OCI-LY7 (cell line): Measurements from ENCODE around the gene BRD9. TPM values are rescaled to one million over a fixed set of nuclear protein-coding genes. Genes with fewer than 3 reads are reported as not detected.

ENCODE experiments used
- BruUV-seq: library from RNA; stranded (reverse); fragments of 400-500 nt; replicated peaks from 2 replicates; lab custom pipeline; 2021; lab: Mats Ljungman, UMichigan
- CTCF ChIA-PET: fragments of 300-600 bp; sonication (Branson Sonifier 250); formaldehyde crosslinking; loops from one replicate; lab custom pipeline; 2022; ENCODE audit warnings: antibody characterized with exemption; ENCODE audit not compliant: unreplicated experiment; lab: Charles Lee
- POLR2A ChIA-PET: fragments of 300-600 bp; sonication (Branson Sonifier 250); formaldehyde crosslinking; loops from one replicate; lab custom pipeline; 2022; ENCODE audit warnings: antibody characterized with exemption; lab: Charles Lee
- DNase-seq: peaks from one replicate; pipeline ENCODE4 v3.0.0-alpha.2; 2015; ENCODE audit warnings: low spot score
- H2AFZ ChIP-seq: fragments of 200-600 bp; sonication (generic), shearing (Covaris generic); 2 replicates; pipeline ENCODE4 v1.6.1; 2014; ENCODE audit warnings: mild to moderate bottlenecking, antibody characterized with exemption, low read length, moderate library complexity
- H3K27ac ChIP-seq: fragments of 200-600 bp; sonication (generic); 2 replicates; pipeline ENCODE4 v1.5.1; 2014; ENCODE audit warnings: mixed run types, low read depth, mild to moderate bottlenecking, moderate library complexity, low read length, inconsistent platforms; ENCODE audit not compliant: poor library complexity, severe bottlenecking
- H3K36me3 ChIP-seq: fragments of 200-600 bp; sonication (generic); 2 replicates; pipeline ENCODE4 v1.6.1; 2014; ENCODE audit warnings: mild to moderate bottlenecking, antibody characterized with exemption, low read length, moderate library complexity, mixed read lengths; ENCODE audit not compliant: insufficient read depth
- H3K4me1 ChIP-seq: fragments of 200-600 bp; sonication (generic); 2 replicates; pipeline ENCODE4 v1.5.1; 2014; ENCODE audit warnings: mild to moderate bottlenecking, low read length; ENCODE audit not compliant: insufficient read depth, poor library complexity, severe bottlenecking
- H3K4me2 ChIP-seq: fragments of 200-600 bp; sonication (generic); 2 replicates; pipeline ENCODE4 v1.6.1; 2014; ENCODE audit warnings: mild to moderate bottlenecking, low read length
- H3K4me3 ChIP-seq: fragments of 200-600 bp; sonication (generic); 2 replicates; pipeline ENCODE4 v1.5.1; 2014; ENCODE audit warnings: mild to moderate bottlenecking, low read depth, low read length; ENCODE audit not compliant: poor library complexity, severe bottlenecking
- H3K79me2 ChIP-seq: fragments of 200-600 bp; sonication (generic); 2 replicates; pipeline ENCODE4 v1.6.1; 2016; ENCODE audit warnings: low read depth, mild to moderate bottlenecking, low read length, moderate library complexity, mixed read lengths; ENCODE audit not compliant: insufficient read depth
- H3K9me2 ChIP-seq: fragments of 200-600 bp; sonication (generic); 2 replicates; pipeline ENCODE4 v1.6.1; 2016; ENCODE audit warnings: mild to moderate bottlenecking, low read length, mixed read lengths; ENCODE audit not compliant: insufficient read depth
- H3K9me3 ChIP-seq: fragments of 200-600 bp; sonication (generic); 2 replicates; pipeline ENCODE4 v1.6.1; 2014; ENCODE audit warnings: mild to moderate bottlenecking, mixed run types, low read length, mixed read lengths
- H4K20me1 ChIP-seq: fragments of 200-600 bp; sonication (generic); 2 replicates; pipeline ENCODE4 v1.6.1; 2014; ENCODE audit warnings: mild to moderate bottlenecking, antibody characterized with exemption, low read length, moderate library complexity, mixed read lengths; ENCODE audit not compliant: insufficient read depth
- EZH2phosphoT487 ChIP-seq: fragments of 200-600 bp; sonication (generic); IDR thresholded peaks from 2 replicates; pipeline ENCODE4 v1.6.1; 2018; ENCODE audit warnings: low read depth, borderline replicate concordance, mild to moderate bottlenecking, mixed run types, antibody characterized with exemption, low read length, moderate library complexity, mixed read lengths
- intact Hi-C: fragments of 100-400 bp; cut with micrococcal nuclease; formaldehyde crosslinking; loops from one replicate; pipeline ENCODE4 v1.10.0; 2022; ENCODE audit not compliant: unreplicated experiment
- total RNA-seq, 2 experiments: library from RNA; depleted of rRNA in 1 of 2; stranded (reverse); fragments of >200 nt in 1 of 2; shearing (Covaris generic) in 1 of 2; gene quantifications; 2 replicates each; pipeline ENCODE4 v1.2.3, GENCODE V29; 2014 to 2022
- TF ChIP-seq, protein P1 (sequence below): fragments of 200-600 bp; sonication (generic); conservative IDR thresholded peaks from 2 replicates; pipeline ENCODE4 v1.5.1; 2014; ENCODE audit warnings: mild to moderate bottlenecking, antibody characterized with exemption, low read length, moderate library complexity, mixed read lengths

BRD9 gene
- total RNA-seq, 2 experiments from 2014 or later: 46.7 to 78.7 TPM

DNA sequence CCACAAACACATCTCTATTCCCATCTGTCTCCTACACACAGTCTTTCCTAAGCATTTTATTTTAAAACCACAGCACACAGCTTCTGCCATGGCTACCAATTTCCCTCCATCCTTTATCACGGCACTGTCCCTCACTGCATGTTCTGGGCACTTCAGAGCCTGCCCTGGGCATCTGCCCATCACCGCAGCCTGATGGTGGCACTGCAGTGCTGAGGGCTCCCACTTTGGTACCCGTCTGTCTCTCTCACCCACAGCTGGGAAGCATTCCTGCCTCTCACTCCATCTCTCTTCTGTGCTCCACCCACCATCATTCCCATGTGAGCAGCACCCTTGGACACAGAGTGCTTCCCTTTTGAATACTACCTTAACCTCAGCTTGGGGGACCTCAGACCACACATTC lies 73.5 kb downstream of the BRD9 start:
- CTCF ChIA-PET: no interaction called here
- H3K27ac ChIP-seq: no peak overlapping the region
- H2AFZ ChIP-seq: no peak overlapping the region
- H3K4me3 ChIP-seq: no peak overlapping the region
- H3K4me2 ChIP-seq: no peak overlapping the region
- peaks cover 24% of the 10 kb centered on the region for H3K36me3 ChIP-seq
- no peaks in the 10 kb centered on the region for H4K20me1 ChIP-seq
- H3K79me2 ChIP-seq: no peaks in the 10 kb centered on the region
- POLR2A ChIA-PET: no interaction called here
- BruUV-seq: no TSS peak
- no peaks in the 10 kb centered on the region for H3K4me1 ChIP-seq
- no peak for DNase-seq
- TF ChIP-seq EZH2phosphoT487: no peak
- TF ChIP-seq, protein P1, sequence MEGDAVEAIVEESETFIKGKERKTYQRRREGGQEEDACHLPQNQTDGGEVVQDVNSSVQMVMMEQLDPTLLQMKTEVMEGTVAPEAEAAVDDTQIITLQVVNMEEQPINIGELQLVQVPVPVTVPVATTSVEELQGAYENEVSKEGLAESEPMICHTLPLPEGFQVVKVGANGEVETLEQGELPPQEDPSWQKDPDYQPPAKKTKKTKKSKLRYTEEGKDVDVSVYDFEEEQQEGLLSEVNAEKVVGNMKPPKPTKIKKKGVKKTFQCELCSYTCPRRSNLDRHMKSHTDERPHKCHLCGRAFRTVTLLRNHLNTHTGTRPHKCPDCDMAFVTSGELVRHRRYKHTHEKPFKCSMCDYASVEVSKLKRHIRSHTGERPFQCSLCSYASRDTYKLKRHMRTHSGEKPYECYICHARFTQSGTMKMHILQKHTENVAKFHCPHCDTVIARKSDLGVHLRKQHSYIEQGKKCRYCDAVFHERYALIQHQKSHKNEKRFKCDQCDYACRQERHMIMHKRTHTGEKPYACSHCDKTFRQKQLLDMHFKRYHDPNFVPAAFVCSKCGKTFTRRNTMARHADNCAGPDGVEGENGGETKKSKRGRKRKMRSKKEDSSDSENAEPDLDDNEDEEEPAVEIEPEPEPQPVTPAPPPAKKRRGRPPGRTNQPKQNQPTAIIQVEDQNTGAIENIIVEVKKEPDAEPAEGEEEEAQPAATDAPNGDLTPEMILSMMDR: no peak
- intact Hi-C loops: no loop called here
- H3K9me3 ChIP-seq: no peaks in the 10 kb centered on the region
- no peaks in the 10 kb centered on the region for H3K9me2 ChIP-seq

DNA sequence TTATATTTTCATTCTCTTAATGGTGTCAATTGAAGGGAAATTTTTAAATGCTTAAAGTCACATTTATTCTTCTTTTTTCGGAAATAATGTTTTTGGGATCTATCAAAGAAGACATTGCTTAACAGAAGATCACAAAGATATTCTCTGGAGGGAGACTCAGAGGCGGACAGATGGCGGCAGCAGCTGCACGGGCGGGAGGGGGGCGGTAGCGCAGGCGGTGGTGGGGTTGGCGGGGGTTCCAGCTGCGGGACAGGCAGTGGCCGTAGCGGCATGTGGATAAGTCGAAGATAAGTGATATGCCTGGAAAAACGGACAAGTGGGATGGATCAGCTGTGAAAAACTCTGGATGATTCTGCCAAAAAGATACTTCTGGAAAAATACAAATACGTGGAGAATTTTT lies 76.4 kb downstream of the BRD9 start:
- no peak for DNase-seq
- no peaks in the 10 kb centered on the region for H3K9me3 ChIP-seq
- CTCF ChIA-PET: no interaction called here
- H3K27ac ChIP-seq: no peak overlapping the region
- H3K4me1 ChIP-seq: no peaks in the 10 kb centered on the region
- no TSS peak for BruUV-seq
- H4K20me1 ChIP-seq: no peaks in the 10 kb centered on the region
- TF ChIP-seq, protein P1: no peak
- TF ChIP-seq EZH2phosphoT487: no peak
- peaks cover 12% of the 10 kb centered on the region for H3K36me3 ChIP-seq
- no peak overlapping the region for H3K4me2 ChIP-seq
- POLR2A ChIA-PET: no interaction called here
- intact Hi-C loops: no loop called here
- no peaks in the 10 kb centered on the region for H3K79me2 ChIP-seq
- H2AFZ ChIP-seq: no peak overlapping the region
- H3K4me3 ChIP-seq: no peak overlapping the region
- H3K9me2 ChIP-seq: no peaks in the 10 kb centered on the region

DNA sequence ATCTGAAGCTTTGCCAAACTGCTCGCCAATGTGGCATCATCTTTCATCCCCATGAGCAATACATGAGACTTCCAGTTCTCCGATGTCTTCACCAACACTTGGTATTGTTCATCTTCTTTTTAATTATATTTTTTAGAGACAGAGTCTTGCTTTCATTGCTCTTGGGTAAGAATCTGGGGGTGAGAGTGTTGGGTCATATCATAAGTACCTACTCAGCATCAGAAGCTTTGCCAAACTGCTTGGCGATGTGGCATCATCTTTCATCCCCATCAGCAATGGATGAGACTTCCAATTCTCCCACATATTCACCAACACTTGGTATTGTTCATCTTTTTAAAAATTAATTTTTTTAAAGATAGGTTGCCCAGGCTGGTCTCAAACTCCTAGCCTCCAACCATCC lies 77.2 kb downstream of the BRD9 start:
- Histone ChIP-seq H3K4me2 (no peak overlapping the region), H4K20me1 (no peaks in the 10 kb centered on the region), H3K9me2 (no peaks in the 10 kb centered on the region), H3K4me1 (no peaks in the 10 kb centered on the region), H3K4me3 (no peak overlapping the region), H3K79me2 (no peaks in the 10 kb centered on the region), H3K27ac (no peak overlapping the region), H3K36me3 (peaks cover 12% of the 10 kb centered on the region), H2AFZ (no peak overlapping the region), H3K9me3 (no peaks in the 10 kb centered on the region)
- DNase-seq: no peak
- no TSS peak for BruUV-seq
- POLR2A ChIA-PET: no interaction called here
- TF ChIP-seq EZH2phosphoT487: no peak
- TF ChIP-seq, protein P1: no peak
- CTCF ChIA-PET: no interaction called here
- intact Hi-C loops: no loop called here

Other genes starting within 250 kb of the BRD9 start
- gene TPPP, start 199.4 kb downstream of the BRD9 start, total RNA-seq (2014; rRNA removed; shearing (Covaris generic)): not detected in 2 replicates
- gene TPPP, start 199.4 kb downstream of the BRD9 start, total RNA-seq (2022): not detected in 2 replicates
- not detected in 2 replicates for gene ZDHHC11B, start 108.1 kb downstream of the BRD9 start, total RNA-seq (2014; rRNA removed; shearing (Covaris generic))
- 0.26 and 0.29 TPM in 2 replicates for gene ZDHHC11B, start 108.1 kb downstream of the BRD9 start, total RNA-seq (2022)
- gene ZDHHC11, start 41.8 kb downstream of the BRD9 start, total RNA-seq (2014; rRNA removed; shearing (Covaris generic)): 10.6 and 10.7 TPM in 2 replicates
- gene ZDHHC11, start 41.8 kb downstream of the BRD9 start, total RNA-seq (2022): 30.0 and 32.0 TPM in 2 replicates
- 51.9 and 59.4 TPM in 2 replicates for gene TRIP13, start 83 bp upstream of the BRD9 start, total RNA-seq (2014; rRNA removed; shearing (Covaris generic))
- 46.6 and 47.6 TPM in 2 replicates for gene TRIP13, start 83 bp upstream of the BRD9 start, total RNA-seq (2022)
- 0.38 TPM in 1 of 2 replicates, not detected in the other for gene NKD2, start 116.0 kb upstream of the BRD9 start, total RNA-seq (2014; rRNA removed; shearing (Covaris generic))
- gene NKD2, start 116.0 kb upstream of the BRD9 start, total RNA-seq (2022): 0.22 and 0.38 TPM in 2 replicates
- gene SLC12A7, start 219.3 kb upstream of the BRD9 start, total RNA-seq (2014; rRNA removed; shearing (Covaris generic)): not detected in 2 replicates
- 0.06 TPM in 1 of 2 replicates, not detected in the other for gene SLC12A7, start 219.3 kb upstream of the BRD9 start, total RNA-seq (2022)